RWPE2 (cell line): ENCODE data around the gene RBMS1.

Source experiments
- ATAC-seq: fragments of 200-7000 bp; cut with Tn5 transposase; 3 replicates; pipeline ENCODE4 v1.9.1; 2021; ENCODE audit warnings: low read depth
- DNase-seq: peaks from one replicate; pipeline ENCODE4 v3.0.0-alpha.2; 2020; ENCODE audit warnings: low spot score
- H3K27ac ChIP-seq: fragments of 450-650 bp; 2 replicates; pipeline ENCODE4 v1.5.1; 2017; ENCODE audit warnings: mild to moderate bottlenecking; ENCODE audit not compliant: poor library complexity, severe bottlenecking
- H3K27me3 ChIP-seq: fragments of 250-450 bp; sonication (Bioruptor Pico); 2 replicates; pipeline ENCODE4 v1.5.1; 2021; ENCODE audit warnings: mild to moderate bottlenecking, moderate library complexity; ENCODE audit not compliant: insufficient read depth, poor library complexity, severe bottlenecking
- H3K36me3 ChIP-seq: fragments of 250-450 bp; sonication (Bioruptor Pico); 2 replicates; pipeline ENCODE4 v1.5.1; 2020; ENCODE audit warnings: low read depth, mild to moderate bottlenecking, moderate library complexity
- H3K4me1 ChIP-seq: fragments of 250-450 bp; sonication (Bioruptor Pico); 2 replicates; pipeline ENCODE4 v1.5.1; 2021; ENCODE audit warnings: mild to moderate bottlenecking, moderate library complexity; ENCODE audit not compliant: insufficient read depth, poor library complexity, severe bottlenecking
- H3K4me3 ChIP-seq: fragments of 250-450 bp; sonication (Bioruptor Pico); 2 replicates; pipeline ENCODE4 v1.5.1; 2021; ENCODE audit warnings: mild to moderate bottlenecking, moderate library complexity; ENCODE audit not compliant: severe bottlenecking
- H3K9me3 ChIP-seq: fragments of 250-450 bp; sonication (Bioruptor Pico); 2 replicates; pipeline ENCODE4 v1.5.1; 2021; ENCODE audit warnings: mild to moderate bottlenecking, moderate library complexity; ENCODE audit not compliant: severe bottlenecking
- TF ChIP-seq, protein P1 (sequence below): fragments of 450-650 bp; IDR thresholded peaks from one replicate; pipeline ENCODE4 v1.5.1; 2017; ENCODE audit warnings: mild to moderate bottlenecking, moderate library complexity; ENCODE audit not compliant: poor library complexity, severe bottlenecking

Gene RBMS1

DNA sequence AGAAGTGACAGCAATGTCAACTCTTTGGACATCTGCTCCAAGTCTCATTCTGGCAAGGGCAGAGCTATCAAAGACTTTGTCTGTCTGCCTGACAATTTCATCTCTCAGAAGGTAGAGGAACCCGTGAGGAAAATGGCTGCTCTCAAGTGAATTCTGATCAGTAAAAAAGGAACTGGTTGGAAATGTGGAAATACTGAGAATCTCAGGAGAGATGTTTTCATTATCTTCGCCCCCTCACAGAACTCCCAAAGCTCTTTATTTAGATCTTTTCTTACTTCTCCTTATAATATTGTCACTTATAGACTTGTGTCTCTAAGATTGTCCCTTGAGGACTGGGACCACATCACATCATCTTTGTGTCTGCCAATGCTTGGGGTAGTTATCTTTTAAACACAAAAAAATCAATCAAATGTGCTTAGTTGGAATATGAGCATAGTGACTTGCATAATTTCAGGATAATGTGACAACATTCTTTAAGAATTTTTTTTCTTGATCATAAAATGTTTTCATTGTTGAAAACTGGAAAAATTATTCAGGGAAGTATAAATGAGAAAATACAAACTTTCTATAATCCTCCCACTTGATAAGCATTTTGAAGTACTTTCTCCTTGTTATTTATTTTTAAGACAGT lies 225.3 kb downstream of the RBMS1 start:
- peaks cover 4% of the 10 kb centered on the region for H3K4me1 ChIP-seq
- DNase-seq = no peak
- H3K27me3 ChIP-seq = no peaks in the 10 kb centered on the region
- no peak overlapping the region for H3K4me3 ChIP-seq
- peaks cover 17% of the 10 kb centered on the region; the same call in 1 of the 2 replicates for H3K36me3 ChIP-seq
- no peak for ATAC-seq
- peak overlapping the region; percentile 38 for H3K27ac ChIP-seq
- H3K9me3 ChIP-seq = no peaks in the 10 kb centered on the region
- TF ChIP-seq, protein P1, sequence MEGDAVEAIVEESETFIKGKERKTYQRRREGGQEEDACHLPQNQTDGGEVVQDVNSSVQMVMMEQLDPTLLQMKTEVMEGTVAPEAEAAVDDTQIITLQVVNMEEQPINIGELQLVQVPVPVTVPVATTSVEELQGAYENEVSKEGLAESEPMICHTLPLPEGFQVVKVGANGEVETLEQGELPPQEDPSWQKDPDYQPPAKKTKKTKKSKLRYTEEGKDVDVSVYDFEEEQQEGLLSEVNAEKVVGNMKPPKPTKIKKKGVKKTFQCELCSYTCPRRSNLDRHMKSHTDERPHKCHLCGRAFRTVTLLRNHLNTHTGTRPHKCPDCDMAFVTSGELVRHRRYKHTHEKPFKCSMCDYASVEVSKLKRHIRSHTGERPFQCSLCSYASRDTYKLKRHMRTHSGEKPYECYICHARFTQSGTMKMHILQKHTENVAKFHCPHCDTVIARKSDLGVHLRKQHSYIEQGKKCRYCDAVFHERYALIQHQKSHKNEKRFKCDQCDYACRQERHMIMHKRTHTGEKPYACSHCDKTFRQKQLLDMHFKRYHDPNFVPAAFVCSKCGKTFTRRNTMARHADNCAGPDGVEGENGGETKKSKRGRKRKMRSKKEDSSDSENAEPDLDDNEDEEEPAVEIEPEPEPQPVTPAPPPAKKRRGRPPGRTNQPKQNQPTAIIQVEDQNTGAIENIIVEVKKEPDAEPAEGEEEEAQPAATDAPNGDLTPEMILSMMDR = no peak

- DNase-seq (no peak), ATAC-seq (no peak)
- peaks cover 4% of the 10 kb centered on the region for H3K4me1 ChIP-seq
- peaks cover 12% of the 10 kb centered on the region; the same call in 1 of the 2 replicates for H3K36me3 ChIP-seq
- H3K9me3 ChIP-seq = no peaks in the 10 kb centered on the region
- TF ChIP-seq, protein P1 = no peak
- no peaks in the 10 kb centered on the region for H3K27me3 ChIP-seq
- no peak overlapping the region for H3K4me3 ChIP-seq
- H3K27ac ChIP-seq = no peak overlapping the region
Observed at GRCh38 chr2:160267692-160268091, 225.9 kb downstream of the RBMS1 start.

GRCh38 chr2:160267022-160267421 lies 226.6 kb downstream of the RBMS1 start:
- no peak for ATAC-seq
- peaks cover 4% of the 10 kb centered on the region for H3K4me1 ChIP-seq
- DNase-seq = no peak
- no peak overlapping the region for H3K4me3 ChIP-seq
- no peaks in the 10 kb centered on the region for H3K9me3 ChIP-seq
- no peak overlapping the region for H3K27ac ChIP-seq
- no peaks in the 10 kb centered on the region for H3K27me3 ChIP-seq
- H3K36me3 ChIP-seq = peaks cover 11% of the 10 kb centered on the region; the same call in 1 of the 2 replicates
- TF ChIP-seq, protein P1 = no peak

DNA sequence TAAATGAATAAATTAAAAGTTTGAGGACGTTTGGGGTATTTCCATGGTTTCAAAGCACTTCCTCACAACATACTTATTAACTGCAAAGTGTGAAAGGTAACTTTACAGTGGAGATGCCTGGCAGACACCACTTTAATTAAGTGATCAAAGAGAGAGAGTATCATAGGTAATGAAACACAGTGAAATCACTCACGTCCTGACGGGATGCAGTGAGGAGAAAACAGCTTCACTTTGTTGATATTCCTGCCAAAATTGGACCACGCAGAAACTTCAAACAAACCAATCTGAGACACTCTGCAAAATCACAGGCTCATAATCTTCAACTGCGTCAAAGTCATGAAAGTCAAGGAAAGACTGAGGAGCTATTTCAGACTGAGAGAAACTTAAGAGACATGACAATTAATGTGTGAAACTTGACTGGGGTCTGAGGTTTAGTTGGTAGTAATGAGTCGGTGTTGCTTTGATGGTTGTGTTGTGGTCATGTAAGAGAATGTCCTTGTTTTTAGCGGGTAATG lies 227.5 kb downstream of the RBMS1 start:
- Histone ChIP-seq H3K4me3 (no peak overlapping the region), H3K27ac (no peak overlapping the region), H3K27me3 (no peaks in the 10 kb centered on the region), H3K9me3 (no peaks in the 10 kb centered on the region), H3K4me1 (peaks cover 4% of the 10 kb centered on the region), H3K36me3 (peaks cover 2% of the 10 kb centered on the region; the same call in 1 of the 2 replicates)
- TF ChIP-seq, protein P1 = no peak
- ATAC-seq (no peak), DNase-seq (no peak)

- no peak overlapping the region for H3K4me3 ChIP-seq
- DNase-seq (no peak), ATAC-seq (no peak)
- H3K27me3 ChIP-seq = no peaks in the 10 kb centered on the region
- H3K9me3 ChIP-seq = no peaks in the 10 kb centered on the region
- H3K36me3 ChIP-seq = no peaks in the 10 kb centered on the region
- no peak overlapping the region for H3K27ac ChIP-seq
- TF ChIP-seq, protein P1 = no peak
- H3K4me1 ChIP-seq = no peaks in the 10 kb centered on the region
Observed at GRCh38 chr2:160264308-160264707, 229.3 kb downstream of the RBMS1 start.
